ENCODE measurements around the gene SLC35A3.

DNA sequence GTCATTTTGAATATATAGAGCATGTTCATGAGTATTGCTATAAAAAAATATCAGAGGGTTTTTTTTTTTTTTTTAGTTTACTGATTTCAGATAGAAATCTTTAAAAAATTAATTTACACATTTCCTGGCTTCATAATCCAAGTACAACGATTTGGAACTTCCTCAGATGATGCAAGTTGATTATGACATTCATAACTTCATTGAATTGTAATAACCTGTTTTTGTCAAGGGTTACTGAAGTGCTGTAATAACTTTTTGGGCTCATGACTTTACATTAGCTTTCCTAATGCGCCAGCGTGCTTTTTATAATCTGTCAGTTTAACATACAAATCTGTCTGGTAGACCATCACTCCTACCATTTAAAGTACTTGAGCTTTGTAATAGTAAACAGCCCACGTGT, 81.6 kb downstream of the SLC35A3 start:
- TF ChIP-seq, protein P1, sequence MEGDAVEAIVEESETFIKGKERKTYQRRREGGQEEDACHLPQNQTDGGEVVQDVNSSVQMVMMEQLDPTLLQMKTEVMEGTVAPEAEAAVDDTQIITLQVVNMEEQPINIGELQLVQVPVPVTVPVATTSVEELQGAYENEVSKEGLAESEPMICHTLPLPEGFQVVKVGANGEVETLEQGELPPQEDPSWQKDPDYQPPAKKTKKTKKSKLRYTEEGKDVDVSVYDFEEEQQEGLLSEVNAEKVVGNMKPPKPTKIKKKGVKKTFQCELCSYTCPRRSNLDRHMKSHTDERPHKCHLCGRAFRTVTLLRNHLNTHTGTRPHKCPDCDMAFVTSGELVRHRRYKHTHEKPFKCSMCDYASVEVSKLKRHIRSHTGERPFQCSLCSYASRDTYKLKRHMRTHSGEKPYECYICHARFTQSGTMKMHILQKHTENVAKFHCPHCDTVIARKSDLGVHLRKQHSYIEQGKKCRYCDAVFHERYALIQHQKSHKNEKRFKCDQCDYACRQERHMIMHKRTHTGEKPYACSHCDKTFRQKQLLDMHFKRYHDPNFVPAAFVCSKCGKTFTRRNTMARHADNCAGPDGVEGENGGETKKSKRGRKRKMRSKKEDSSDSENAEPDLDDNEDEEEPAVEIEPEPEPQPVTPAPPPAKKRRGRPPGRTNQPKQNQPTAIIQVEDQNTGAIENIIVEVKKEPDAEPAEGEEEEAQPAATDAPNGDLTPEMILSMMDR (IDR thresholded peaks at IDR 0.05 in 4 of 5, conservative IDR thresholded peaks at IDR 0.05 in 1 of 5), result no peak
- TF ChIP-seq POLR2A (IDR thresholded peaks at IDR 0.05), result no peak

Measured in gastrocnemius medialis (tissue), 4 donors.